Ecto neural progenitor cell (in vitro differentiated cells): Measurements from ENCODE around the gene GJD3.
A peak's percentile ranks its signal among the peaks of the same experiment; 100 is the strongest.
"Not testable (repeated sequence)": the region's sequence is repeated elsewhere in the genome, so short reads cannot be mapped to it uniquely, and the experiment has no call there.

Source experiments
- DNase-seq: peaks from one replicate; pipeline ENCODE4 v3.0.0-alpha.2; 2018; ENCODE audit warnings: low spot score

Gene GJD3

DNA sequence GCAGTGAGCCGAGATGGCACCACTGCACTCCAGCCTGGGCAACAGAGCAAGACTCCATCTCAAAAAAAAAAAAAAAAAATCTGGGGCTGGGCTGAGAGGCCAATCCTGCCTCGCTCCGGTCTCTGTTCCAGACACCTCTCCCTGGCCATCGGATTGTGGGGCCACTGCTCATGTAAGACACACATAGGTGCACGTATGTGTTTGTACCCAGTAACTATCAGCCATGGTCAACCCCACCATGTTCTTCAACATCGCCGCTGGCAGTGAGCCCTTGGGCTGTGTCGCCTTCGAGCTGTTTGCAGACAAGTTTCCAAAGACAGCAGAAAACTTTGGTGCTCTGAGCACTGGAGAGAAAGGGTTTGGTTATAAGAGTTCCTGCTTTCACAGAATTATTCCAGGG is 3.2 kb upstream of the GJD3 start:
- DNase-seq: not testable (repeated sequence)

DNA sequence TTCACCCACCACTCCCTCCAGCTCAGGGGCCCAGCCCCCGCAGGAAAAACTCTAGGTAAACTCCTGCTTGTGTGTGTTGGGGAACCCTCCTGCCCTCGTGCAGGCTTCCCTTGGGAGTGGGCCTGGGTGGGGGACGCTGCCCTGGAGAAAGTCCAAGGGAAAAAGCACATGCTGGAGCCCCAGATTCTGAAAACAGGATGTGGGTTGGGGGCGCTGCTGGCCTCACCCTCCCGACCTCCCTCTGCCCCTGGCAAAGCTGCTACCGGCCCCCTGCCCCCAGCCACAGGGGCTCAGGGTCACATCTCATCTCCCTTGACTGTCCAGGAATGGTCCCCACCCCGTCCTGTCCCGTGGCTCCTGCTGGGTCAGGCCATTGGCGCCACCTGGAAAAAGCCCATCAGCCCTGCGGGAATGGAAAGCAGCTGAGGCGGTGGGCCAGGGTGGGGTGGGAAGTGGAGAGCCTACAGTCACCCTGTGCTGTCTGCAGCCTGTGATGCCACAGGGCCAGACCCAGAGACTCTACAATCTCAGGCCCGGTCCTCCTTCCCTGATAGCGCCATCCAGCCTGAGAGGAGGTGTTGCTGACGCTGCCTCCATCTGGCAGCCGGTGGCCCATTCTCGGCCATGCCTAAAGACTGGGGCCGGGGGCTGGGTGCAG is 2.5 kb upstream of the GJD3 start:
- no peak for DNase-seq

DNA sequence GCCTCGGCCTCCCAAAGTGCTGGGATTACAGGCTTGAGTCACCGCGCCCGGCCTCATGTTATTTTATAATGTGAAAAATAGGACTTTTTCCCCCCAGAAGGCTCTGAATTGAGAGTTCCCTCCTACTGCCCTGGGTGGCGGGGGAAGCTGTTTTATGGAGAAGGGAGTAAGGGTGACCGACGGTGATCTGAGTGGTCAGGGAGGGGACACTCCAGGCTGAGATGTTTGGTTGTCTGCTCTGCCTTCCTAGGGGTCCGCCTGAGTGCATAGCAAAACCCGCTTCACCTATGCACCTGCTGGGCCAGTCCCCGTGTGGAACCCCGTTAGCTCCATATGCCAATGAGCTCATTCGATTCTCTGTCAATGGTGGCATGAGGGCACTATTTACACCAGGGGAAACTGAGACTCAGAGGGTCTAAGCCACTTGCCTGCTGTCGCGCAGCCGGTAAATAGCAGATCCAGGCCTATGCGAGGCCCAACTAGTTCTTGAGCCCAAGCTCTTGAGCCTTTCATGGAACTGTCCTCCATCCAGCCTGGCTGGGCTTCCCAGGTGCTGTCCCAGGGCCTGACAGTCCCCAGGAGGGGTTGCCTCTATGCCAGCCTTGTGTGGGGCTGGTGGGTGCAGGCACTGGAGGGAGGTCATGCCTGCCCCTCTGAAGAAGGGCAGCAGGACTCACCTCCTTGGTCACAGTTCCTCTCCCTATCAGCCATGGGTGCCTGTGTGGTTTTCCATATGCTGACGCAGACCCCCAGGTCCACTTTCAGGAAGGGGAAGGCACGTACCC is 1.7 kb upstream of the GJD3 start:
- no peak for DNase-seq

DNA sequence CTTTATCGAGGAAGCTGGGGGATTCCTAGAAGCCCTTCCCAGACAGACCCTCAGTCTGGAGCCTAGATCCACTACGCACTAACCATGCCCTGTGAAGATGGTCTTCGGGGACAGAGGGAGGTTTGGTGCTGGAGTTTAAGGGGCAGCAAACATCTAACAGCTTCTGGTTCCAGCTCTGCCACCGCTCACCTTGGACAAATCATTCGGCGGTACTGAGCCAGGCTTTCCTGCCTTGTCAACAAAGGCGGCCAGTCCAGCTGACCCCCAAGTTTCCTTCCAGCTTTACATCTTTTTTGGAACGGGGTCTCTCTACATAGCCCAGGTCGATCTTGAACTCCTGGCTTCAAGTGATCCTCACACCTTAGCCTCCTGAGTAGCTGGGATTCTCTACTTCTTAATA is 369 bp upstream of the GJD3 start:
- no peak for DNase-seq

DNA sequence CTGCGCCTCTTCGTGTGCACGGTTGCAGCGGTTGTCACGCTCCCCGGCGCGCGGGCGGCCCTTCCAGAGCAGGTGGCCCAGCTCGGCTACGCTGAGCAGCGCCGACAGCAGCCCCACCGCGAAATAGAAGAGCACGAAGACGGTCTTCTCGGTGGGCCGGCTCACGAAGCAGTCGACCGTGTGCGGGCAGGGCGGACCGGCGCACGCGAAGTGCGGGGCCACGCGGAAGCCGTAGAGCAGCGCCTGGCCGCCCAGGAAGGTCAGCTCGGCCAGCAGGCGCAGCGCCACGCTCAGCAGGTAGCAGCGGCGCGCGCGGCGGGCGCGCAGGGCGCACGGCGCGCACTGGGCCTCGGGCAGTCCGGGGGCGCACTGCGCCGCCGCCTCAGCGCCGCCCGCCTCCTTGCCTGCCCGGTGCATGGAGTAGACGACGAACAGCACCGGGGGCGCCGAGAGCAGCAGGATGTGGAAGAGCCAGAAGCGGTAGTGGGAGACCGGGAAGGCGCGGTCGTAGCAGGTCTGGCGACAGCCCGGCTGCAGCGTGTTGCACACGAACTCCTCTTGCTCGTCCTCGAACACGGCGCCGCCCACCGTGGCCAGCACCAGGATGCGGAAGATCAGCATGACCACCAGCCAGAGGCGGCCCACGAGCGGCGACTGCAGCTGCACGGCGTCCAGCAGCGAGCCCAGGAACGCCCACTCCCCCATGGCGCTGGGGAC is 1.3 kb downstream of the GJD3 start:
- DNase-seq: peak; percentile 78

- DNase-seq: peak; percentile 95
Observed at GRCh38 chr17:40362696-40363110, 1.8 kb downstream of the GJD3 start.

- DNase-seq: no peak
Observed at GRCh38 chr17:40361925-40362695, 2.4 kb downstream of the GJD3 start.

DNA sequence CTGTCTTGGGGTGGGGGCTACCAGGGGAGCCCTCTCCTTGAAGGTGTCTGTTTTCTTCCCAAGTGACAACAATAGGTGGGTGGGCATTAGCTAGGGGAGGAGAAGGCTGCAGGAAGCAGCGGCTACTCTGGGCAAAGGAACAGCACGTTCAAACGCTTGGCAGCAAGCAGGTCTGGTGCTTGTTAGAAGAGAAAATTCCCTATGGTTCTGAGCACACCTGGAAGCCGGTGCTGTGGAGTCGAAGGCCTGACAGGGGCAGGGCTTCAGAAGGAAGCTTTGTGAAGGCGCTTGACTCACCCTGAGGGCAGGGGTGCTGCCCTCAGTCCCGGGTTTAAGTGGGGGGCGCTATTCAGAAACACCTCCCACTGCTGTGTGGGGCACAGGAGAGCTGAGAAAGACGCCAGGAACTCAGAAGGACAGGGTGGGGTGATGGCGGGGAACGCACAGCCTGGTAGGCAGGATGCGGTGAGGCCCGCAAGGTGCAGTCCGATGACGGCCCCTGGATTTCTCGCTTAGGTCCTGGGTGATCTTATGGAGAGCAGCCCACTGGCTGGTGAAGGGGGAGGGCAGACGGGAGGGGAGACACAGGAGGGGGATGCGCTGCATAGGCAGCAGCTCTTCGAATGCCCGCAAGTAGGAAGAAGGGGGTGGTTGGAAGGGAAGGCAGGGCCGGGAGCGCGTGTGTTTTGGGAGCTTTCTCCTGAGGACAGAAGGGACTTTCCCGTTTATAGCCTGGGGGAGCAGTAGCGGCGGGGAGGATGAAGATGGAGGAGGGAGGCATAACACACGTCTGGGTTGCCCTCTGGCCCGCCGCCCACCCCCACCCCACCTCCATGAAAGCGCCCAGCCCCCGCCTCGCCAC is 3.2 kb downstream of the GJD3 start:
- DNase-seq: no peak

- no peak for DNase-seq
Observed at GRCh38 chr17:40360091-40360490, 4.4 kb downstream of the GJD3 start.

DNA sequence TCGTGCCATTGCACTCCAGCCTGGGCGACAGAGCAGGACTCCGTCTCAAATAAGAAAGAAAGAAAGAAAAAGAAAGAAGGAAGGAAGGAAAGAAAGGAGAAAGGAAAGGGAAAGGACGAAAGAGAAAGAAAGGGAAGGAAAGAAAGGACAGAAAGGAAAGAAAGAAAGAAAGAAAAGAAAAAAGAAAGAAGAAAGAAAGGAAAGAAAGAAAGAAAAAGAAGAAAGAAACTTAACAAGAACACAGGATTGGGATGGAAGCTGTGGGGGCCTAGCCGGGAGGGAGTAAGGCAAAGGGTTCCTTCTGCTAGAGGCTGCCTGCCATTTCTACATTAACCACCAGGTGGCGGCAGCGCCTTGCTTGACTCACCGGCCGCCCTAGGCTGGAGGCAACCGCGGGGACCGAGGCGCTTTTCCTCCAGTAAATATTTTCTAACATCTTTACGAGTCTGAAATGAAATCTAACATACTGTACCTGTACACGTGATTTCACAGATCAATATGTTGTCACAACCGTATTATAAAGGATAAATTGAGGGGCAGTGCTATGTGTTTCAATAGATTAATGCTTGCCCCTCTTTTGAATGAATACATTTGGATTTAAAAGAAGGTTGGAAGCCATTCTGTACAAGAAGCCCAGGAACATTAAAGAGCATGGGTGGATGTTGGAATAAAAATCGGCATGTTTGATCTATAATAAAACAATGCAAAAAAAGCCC is 6.1 kb downstream of the GJD3 start:
- peak; percentile 95 for DNase-seq

GRCh38 chr17:40356990-40357881 is 7.3 kb downstream of the GJD3 start:
- DNase-seq: no peak

DNA sequence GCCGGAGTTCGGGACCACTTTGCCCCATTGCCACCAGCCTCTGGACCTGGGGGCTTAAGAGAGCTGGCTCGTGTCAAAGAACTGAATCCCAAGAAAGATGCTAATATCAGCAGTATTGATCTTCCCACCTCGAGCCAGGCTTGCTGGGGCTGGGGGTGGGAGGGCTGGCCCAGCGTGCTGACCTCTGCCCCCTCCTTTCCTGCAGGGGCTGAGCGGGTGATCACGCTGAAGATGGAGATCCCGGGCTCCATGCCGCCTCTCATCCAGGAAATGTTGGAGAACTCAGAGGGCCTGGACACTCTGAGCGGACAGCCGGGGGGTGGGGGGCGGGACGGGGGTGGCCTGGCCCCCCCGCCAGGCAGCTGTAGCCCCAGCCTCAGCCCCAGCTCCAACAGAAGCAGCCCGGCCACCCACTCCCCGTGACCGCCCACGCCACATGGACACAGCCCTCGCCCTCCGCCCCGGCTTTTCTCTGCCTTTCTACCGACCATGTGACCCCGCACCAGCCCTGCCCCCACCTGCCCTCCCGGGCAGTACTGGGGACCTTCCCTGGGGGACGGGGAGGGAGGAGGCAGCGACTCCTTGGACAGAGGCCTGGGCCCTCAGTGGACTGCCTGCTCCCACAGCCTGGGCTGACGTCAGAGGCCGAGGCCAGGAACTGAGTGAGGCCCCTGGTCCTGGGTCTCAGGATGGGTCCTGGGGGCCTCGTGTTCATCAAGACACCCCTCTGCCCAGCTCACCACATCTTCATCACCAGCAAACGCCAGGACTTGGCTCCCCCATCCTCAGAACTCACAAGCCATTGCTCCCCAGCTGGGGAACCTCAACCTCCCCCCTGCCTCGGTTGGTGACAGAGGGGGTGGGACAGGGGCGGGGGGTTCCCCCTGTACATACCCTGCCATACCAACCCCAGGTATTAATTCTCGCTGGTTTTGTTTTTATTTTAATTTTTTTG is 8.5 kb downstream of the GJD3 start:
- no peak for DNase-seq

DNA sequence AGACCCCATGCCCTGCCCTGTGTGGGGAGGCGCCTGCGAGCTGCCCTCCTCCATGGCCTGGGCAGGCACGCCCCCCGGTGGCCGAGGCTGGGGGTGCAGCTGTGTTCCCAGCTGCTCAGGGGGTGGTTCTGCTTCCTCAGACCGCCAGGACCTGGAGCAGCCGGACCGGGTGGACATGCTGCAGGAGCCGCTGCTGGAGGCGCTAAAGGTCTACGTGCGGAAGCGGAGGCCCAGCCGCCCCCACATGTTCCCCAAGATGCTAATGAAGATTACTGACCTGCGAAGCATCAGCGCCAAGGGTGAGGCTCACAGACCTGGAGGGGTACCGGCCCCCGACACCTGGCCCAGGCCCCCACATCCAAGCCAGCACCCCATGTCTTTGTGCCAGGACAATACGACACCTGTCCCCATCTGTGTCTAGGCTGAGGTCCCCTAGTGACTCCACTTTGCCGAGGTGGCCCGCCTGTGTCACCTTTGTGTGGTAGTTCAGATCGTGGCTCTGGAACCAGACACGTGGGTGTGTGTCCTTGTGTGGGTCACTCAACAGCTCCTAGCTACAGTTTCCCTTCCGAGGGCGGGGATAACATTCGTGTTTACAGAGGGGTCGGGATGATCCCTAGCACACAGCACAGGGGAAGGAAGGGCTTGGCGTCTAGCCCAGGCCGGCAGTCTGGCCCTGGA is 9.3 kb downstream of the GJD3 start:
- peak; percentile 96 for DNase-seq

DNA sequence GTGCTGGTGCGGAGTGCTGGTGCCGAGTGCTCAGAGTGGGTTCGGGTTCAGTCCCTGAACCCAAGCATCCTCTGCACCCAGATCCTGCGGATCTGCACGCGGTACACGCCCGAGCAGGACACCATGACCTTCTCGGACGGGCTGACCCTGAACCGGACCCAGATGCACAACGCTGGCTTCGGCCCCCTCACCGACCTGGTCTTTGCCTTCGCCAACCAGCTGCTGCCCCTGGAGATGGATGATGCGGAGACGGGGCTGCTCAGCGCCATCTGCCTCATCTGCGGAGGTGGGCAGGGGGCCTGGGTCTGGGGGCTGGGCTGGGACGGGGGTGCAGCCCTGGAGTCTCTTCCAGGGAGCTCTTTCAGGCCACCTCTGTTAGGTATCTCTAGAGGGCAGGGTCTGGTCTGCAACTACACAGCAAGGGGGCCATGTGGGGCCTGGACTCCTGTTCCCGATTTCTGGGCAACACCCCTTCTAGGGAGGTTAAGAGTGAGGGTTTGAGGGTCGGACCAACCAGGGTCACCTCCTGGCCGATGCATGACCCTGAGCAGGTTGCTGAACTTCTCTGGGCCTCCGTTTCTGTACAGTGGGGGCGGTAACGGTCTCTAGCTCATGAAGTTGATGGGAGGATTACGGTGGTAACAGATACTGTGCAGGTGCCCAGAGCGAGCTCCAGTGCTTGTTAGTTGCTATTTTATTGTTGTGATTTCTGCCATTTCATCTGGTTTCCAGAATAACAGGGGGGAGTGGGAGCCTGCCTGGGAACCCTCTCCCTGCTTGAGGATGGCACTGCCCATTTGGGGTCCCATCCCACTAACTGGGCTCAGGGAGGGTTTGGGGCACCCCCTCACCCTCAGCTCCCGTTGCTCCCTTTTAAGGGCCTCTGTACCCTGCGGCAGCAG is 10.1 kb downstream of the GJD3 start:
- DNase-seq: peak; percentile 52

- peak; percentile 39 for DNase-seq
Observed at GRCh38 chr17:40352779-40353394, 11.7 kb downstream of the GJD3 start.

- DNase-seq: no peak
Observed at GRCh38 chr17:40352237-40352778, 12.2 kb downstream of the GJD3 start.
